GM12873 (cell line): ENCODE data around the gene BCO1.

Experiments used
- CTCF ChIP-seq: IDR thresholded peaks from 2 replicates; pipeline ENCODE4 v1.5.1; 2012; ENCODE audit warnings: low read depth, mild to moderate bottlenecking, moderate library complexity, low read length, control low read depth; ENCODE audit not compliant: insufficient read depth; ENCODE audit errors: missing control alignments

BCO1 gene

GRCh38 chr16:81291117-81291516 is 52.6 kb downstream of the BCO1 start:
- TF ChIP-seq CTCF: no peak

- TF ChIP-seq CTCF: no peak
Measured at GRCh38 chr16:81292936-81293335, 54.4 kb downstream of the BCO1 start.

GRCh38 chr16:81293909-81294802 is 55.7 kb downstream of the BCO1 start:
- TF ChIP-seq CTCF: no peak

GRCh38 chr16:81296631-81297030 is 58.1 kb downstream of the BCO1 start:
- TF ChIP-seq CTCF: no peak

GRCh38 chr16:81307770-81308169 is 69.3 kb downstream of the BCO1 start:
- TF ChIP-seq CTCF: no peak

GRCh38 chr16:81310045-81310644 is 71.7 kb downstream of the BCO1 start:
- TF ChIP-seq CTCF: no peak

- no peak for TF ChIP-seq CTCF
Measured at GRCh38 chr16:81311762-81312161, 73.3 kb downstream of the BCO1 start.
